ENCODE results near the gene OVOL2.
"Not testable (repeated sequence)": the region's sequence is repeated elsewhere in the genome, so short reads cannot be mapped to it uniquely, and the experiment has no call there.

The OVOL2 gene

GRCh38 chr20:18057101-18057993 lies at the start of gene OVOL2:
OVOL2 (minus strand) TSS chr20:18057916; CDS start chr20:18057634, 282 bp downstream.
- peak in 1 of 2 donors; percentile 14 for DNase-seq

- no peak for DNase-seq
Measured at GRCh38 chr20:18103497-18103896, 45.8 kb upstream of the OVOL2 start.

GRCh38 chr20:18101125-18101810 lies 43.6 kb upstream of the OVOL2 start:
- DNase-seq, result no peak

- DNase-seq, result not testable (repeated sequence)
Measured at GRCh38 chr20:18100569-18100968, 42.9 kb upstream of the OVOL2 start.

GRCh38 chr20:18094191-18094590 lies 36.5 kb upstream of the OVOL2 start:
- DNase-seq, result no peak

DNA sequence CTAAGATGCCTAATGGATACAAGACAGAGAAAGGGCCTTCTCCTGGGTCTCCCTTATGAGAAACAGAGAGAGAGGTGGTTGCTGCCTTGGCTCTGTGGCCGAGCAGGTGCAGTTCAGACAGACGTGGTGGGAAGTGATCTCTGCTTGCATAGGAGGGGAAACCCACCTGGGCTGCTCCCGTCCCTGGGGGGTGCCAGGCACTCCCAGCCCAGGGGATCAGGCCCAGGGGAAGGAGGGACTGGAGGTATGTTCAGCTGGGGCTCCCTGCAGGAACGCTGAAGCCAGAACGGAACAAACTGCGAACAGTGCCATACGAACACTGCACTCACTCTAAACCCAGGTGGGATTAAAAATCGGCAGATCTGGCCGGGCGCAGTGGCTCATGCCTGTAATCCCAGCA lies 35.7 kb upstream of the OVOL2 start:
- no peak for DNase-seq

- no peak for DNase-seq
Measured at GRCh38 chr20:18092890-18093289, 35.2 kb upstream of the OVOL2 start.

DNA sequence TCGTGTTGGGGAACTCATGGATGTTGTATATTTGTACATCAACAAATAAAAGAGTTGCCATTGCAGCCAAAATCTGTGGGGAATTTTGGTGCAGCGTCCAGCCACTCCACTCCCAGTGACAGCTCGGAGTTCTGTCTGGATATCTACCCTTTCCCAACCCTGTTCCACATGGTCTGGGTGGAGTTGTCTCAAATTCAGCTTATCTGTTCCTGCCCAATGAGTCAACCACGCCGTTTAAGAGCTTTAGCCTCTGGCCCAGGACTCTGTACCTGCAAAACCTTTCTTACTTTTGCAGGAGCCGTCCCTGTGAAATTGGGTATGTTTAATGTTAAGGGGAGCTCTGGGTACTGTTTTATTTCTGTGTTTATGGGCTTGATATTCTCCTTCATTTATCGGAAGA lies 33.9 kb upstream of the OVOL2 start:
- no peak for DNase-seq

DNA sequence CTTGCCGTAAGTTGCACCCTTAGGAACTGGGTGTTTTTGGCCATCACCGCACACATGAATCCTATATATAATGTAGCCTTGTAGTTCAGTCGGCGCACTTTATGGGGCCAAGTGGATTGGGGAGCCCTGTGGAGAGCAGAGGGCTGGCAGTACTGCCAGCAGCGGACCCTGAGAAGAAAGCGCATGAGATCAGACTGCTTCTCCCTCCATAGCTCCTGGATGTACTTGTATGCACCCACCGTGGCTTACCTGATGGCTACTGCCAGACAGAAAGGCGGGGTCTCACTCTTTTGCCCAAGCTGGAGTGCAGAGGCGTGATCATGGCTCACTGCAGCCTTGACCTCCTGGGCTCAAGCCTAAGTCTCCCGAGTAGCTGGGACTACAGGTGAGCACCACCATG lies 32.8 kb upstream of the OVOL2 start:
- DNase-seq, result no peak

GRCh38 chr20:18090044-18090443 lies 32.3 kb upstream of the OVOL2 start:
- no peak for DNase-seq

DNA sequence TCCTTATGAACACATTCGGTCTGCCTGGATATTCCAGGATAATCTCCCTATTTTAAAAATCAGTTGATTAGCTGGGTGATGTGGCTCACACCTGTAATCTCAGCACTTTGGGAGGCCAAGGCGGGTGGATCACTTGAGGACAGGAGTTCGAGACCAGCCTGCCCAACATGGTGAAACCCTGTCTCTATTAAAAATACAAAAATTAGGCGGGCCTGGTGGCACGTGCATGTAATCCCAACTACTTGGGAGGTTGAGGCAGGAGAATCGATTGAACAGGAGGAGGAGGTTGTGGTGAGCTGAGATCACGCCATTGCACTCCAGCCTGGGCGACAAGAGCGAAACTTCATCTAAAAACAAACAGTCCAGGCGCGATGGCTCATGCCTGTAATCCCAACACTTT lies 31.1 kb upstream of the OVOL2 start:
- DNase-seq, result not testable (repeated sequence)

DNA sequence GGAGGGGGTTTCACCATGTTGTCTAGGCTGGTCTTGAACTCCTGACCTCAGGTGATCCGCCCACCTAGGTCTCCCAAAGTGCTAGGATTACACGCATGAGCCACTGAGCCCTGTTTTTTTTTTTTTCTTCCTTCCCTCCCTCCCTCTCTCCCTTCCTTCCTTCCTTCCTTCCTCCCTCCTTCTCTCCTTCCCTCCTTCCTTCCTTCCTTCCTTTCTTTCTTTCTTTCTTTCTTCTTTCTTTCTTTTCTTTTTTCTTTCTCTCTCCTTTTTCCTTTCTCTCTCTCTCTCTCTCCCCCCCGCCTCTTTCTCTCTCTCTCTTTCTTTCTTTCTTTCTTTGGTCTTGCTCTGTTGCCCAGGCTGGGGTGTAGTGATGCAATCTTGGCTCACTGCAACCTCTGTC lies 30.6 kb upstream of the OVOL2 start:
- DNase-seq, result not testable (repeated sequence)

DNA sequence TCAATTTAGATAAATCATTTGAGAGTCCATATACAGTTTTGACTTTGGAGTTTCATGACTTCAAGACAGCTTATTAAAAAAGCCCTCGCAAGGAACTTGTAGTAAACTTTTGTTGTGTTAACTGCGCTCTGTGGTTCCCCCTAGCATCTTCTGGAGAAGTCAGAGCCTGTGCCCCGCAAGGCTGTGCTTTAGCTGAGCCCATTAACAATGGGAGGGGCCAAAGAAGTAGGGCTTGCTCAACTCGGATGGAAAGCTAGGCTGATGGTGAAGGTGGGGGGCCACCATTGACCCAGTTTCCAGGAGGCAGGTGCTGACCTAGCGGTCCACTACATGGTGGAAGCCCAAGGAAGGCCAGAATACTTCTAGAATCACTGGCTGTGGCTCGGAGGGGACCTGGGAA lies 29.3 kb upstream of the OVOL2 start:
- no peak for DNase-seq

DNA sequence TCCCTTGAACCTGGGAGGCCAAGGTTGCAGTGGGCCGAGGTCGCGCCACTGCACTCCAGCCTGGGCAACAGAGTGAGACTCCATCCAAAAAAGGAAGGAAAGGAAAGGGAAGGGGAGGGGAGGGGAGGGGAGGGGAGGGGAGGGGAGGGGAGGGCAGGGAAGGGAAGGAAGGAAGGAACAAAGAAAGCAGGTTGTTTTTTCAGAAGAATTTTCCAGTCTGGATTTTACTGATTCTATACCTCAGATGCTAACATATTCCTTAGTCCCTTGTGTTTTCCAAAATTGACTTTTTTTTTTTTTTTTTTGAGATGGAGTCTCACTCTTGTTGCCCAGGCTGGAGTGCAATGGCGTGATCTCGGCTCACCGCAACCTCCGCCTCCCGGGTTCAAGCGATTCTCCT lies 23.1 kb upstream of the OVOL2 start:
- not testable (repeated sequence) for DNase-seq

DNA sequence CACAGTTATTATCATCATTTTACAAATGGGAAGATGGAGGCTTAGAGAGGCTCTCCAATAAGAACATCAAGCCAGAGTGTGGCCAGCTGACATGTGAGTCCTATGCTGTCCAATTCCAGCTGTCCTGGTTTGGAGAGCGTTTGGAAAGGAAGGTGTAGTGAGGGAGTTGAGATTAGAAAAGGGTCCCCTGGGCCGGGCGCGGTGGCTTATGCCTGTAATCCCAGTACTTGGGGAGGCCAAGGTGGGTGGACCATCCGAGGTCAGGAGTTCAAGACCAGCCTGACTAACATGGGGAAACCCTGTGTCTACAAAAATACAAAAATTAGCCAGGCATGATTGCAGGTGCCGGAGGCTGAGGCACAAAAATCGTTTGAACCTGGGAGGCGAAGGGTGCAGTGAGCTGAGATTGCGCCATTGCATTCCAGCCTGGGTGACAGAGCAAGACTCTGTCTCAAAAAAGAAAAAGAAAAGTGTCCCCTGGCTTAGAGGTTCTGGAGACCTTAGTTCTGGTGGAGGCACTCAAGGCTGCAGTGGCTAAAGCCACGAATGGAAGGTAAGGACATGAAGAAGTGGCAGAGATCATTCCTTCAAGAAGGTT lies 22.1 kb upstream of the OVOL2 start:
- DNase-seq, result no peak

GRCh38 chr20:18077157-18077556 lies 19.4 kb upstream of the OVOL2 start:
- no peak for DNase-seq

DNA sequence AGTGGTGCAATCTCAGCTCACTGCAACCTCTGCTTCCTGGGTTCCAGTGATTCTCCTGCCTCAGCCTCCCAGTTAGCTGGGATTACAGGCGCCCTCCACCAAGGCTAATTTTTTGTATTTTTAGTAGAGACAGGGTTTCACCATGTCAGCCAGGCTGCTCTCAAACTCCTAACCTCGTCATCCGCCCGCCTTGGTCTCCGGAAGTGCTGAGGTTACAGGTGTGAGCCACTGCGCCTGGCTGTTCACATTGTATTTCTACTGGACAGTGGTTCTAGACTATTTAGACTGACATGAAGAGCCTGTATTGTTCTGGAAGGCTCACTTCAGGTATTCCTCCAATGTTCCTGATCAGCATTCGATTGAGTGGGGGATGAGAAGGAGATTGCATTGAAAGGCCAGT lies 14.8 kb upstream of the OVOL2 start:
- DNase-seq, result no peak

DNA sequence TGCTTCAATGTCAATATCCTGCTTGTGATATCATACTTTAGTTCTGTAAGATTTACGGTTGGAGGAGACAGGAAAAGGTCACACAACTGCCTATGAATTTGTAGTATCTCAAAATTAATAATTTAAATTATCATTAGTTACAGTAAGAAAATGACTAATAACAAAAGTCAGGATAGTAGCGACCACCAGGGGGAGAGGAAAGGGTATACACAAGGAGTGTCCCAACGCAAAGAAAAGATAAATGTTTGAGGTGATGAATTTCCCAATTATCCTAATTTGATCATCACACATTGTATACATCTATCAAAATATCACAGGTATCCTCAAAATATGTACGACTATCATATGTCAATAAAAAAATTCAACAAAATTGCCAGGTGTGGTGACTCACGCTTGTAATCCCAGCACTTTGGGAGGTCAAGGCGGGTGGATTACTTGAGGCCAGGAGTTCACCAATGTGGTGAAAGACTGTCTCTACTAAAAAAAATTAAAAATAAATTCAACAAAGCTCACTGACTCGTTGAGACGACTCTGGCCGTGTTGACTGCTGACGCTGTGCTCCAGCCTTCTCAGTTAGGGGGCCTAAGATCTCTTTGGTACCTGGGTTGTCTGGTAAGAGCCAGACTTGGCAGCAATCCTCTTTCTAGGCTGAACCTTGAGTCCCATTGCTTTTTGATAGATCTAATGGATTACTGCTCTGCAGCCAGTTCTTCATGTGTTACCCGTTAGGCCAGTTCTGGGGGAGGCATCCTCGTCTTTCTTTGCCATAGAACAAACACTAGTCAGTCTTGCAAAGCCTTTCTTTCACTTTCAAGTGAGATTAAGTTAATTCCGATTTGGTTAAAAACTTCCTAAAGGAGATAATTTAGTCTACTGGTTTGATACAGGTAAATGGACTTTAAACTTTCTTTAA lies 9.0 kb upstream of the OVOL2 start:
- no peak for DNase-seq

GRCh38 chr20:18063676-18064075 lies 6.0 kb upstream of the OVOL2 start:
- no peak for DNase-seq

- no peak for DNase-seq
Measured at GRCh38 chr20:18059603-18060002, 1.9 kb upstream of the OVOL2 start.

GRCh38 chr20:18058661-18059467 lies 1.1 kb upstream of the OVOL2 start:
- DNase-seq, result no peak

DNA sequence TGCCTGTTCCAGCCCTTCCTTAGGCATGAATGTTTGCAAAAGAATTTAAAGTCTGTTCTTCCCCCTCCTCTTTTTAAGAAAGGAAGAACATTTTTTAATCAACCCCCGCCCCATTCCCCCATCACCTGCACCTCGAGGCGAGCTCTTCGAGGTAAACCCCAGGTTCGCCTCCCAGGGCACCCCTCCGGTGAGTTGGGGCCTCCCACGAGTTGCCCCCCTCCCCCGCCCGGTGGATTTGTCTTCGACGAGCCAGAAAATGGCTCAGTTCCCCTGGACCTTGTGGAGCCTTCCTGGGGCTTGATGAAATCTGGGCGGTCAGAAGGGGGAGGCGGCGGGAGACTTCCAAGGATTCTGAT lies 256 bp upstream of the OVOL2 start:
- no peak for DNase-seq
